ENCODE measurements around the gene ICOS. TPM values are rescaled to one million over a fixed set of nuclear protein-coding genes. Genes with fewer than 3 reads are reported as not detected.

Gene ICOS
- total RNA-seq, 1 donor from 2014 or later = not detected

GRCh38 chr2:203897544-203897943 lies 39.0 kb upstream of the ICOS start:
- no peak for TF ChIP-seq CTCF (IDR thresholded peaks at IDR 0.05; ENCODE audit: partially characterized antibody, unreplicated experiment)
- Mint-ChIP-seq H3K27ac (ENCODE audit: unreplicated experiment) (no peak overlapping the region), H3K4me3 (ENCODE audit: unreplicated experiment) (no peak overlapping the region), H3K4me1 (ENCODE audit: low read depth, unreplicated experiment) (no peaks in the 10 kb centered on the region), H3K27me3 (ENCODE audit: unreplicated experiment) (peaks cover 2% of the 10 kb centered on the region), H3K9me3 (ENCODE audit: unreplicated experiment) (no peaks in the 10 kb centered on the region), H3K36me3 (ENCODE audit: unreplicated experiment) (no peaks in the 10 kb centered on the region)
- no peak for DNase-seq

- Mint-ChIP-seq H3K4me1 (ENCODE audit: low read depth, unreplicated experiment) (no peaks in the 10 kb centered on the region), H3K36me3 (ENCODE audit: unreplicated experiment) (no peaks in the 10 kb centered on the region), H3K9me3 (ENCODE audit: unreplicated experiment) (no peaks in the 10 kb centered on the region), H3K27me3 (ENCODE audit: unreplicated experiment) (peaks cover 2% of the 10 kb centered on the region), H3K4me3 (ENCODE audit: unreplicated experiment) (no peak overlapping the region), H3K27ac (ENCODE audit: unreplicated experiment) (no peak overlapping the region)
- DNase-seq = no peak
- no peak for TF ChIP-seq CTCF (IDR thresholded peaks at IDR 0.05; ENCODE audit: partially characterized antibody, unreplicated experiment)
These were observed 37.9 kb upstream of the ICOS start for GRCh38 chr2:203898657-203899056.

- no peaks in the 10 kb centered on the region for H3K36me3 Mint-ChIP-seq (ENCODE audit: unreplicated experiment)
- no peak for TF ChIP-seq CTCF (IDR thresholded peaks at IDR 0.05; ENCODE audit: partially characterized antibody, unreplicated experiment)
- H3K27me3 Mint-ChIP-seq (ENCODE audit: unreplicated experiment) = no peaks in the 10 kb centered on the region
- no peak overlapping the region for H3K4me3 Mint-ChIP-seq (ENCODE audit: unreplicated experiment)
- H3K27ac Mint-ChIP-seq (ENCODE audit: unreplicated experiment) = no peak overlapping the region
- H3K4me1 Mint-ChIP-seq (ENCODE audit: low read depth, unreplicated experiment) = no peaks in the 10 kb centered on the region
- no peak for DNase-seq
- no peaks in the 10 kb centered on the region for H3K9me3 Mint-ChIP-seq (ENCODE audit: unreplicated experiment)
These were observed 36.3 kb upstream of the ICOS start for GRCh38 chr2:203900253-203900652.

- Mint-ChIP-seq H3K36me3 (ENCODE audit: unreplicated experiment) (no peaks in the 10 kb centered on the region), H3K4me1 (ENCODE audit: low read depth, unreplicated experiment) (no peaks in the 10 kb centered on the region), H3K27me3 (ENCODE audit: unreplicated experiment) (no peaks in the 10 kb centered on the region), H3K4me3 (ENCODE audit: unreplicated experiment) (no peak overlapping the region), H3K27ac (ENCODE audit: unreplicated experiment) (no peak overlapping the region), H3K9me3 (ENCODE audit: unreplicated experiment) (no peaks in the 10 kb centered on the region)
- no peak for TF ChIP-seq CTCF (IDR thresholded peaks at IDR 0.05; ENCODE audit: partially characterized antibody, unreplicated experiment)
- no peak for DNase-seq
These were observed 32.5 kb upstream of the ICOS start for GRCh38 chr2:203904022-203904421.

GRCh38 chr2:203905656-203906055 lies 30.9 kb upstream of the ICOS start:
- no peak for TF ChIP-seq CTCF (IDR thresholded peaks at IDR 0.05; ENCODE audit: partially characterized antibody, unreplicated experiment)
- H3K9me3 Mint-ChIP-seq (ENCODE audit: unreplicated experiment) = peaks cover 2% of the 10 kb centered on the region
- H3K27ac Mint-ChIP-seq (ENCODE audit: unreplicated experiment) = no peak overlapping the region
- no peaks in the 10 kb centered on the region for H3K36me3 Mint-ChIP-seq (ENCODE audit: unreplicated experiment)
- H3K4me1 Mint-ChIP-seq (ENCODE audit: low read depth, unreplicated experiment) = no peaks in the 10 kb centered on the region
- no peak for DNase-seq
- H3K27me3 Mint-ChIP-seq (ENCODE audit: unreplicated experiment) = no peaks in the 10 kb centered on the region
- H3K4me3 Mint-ChIP-seq (ENCODE audit: unreplicated experiment) = no peak overlapping the region

Measured in glutamatergic neuron (in vitro differentiated cells).